HG02623 (cell line): ENCODE data around the gene ATP6V1D.
"Not testable (repeated sequence)": the region's sequence is repeated elsewhere in the genome, so short reads cannot be mapped to it uniquely, and the experiment has no call there.

Source experiments
- ATAC-seq: cut with Tn5 transposase; IDR thresholded peaks from one replicate; pipeline ENCODE4 v1.9.1; 2021; ENCODE audit warnings: moderate library complexity; ENCODE audit not compliant: unreplicated experiment

The ATP6V1D gene

DNA sequence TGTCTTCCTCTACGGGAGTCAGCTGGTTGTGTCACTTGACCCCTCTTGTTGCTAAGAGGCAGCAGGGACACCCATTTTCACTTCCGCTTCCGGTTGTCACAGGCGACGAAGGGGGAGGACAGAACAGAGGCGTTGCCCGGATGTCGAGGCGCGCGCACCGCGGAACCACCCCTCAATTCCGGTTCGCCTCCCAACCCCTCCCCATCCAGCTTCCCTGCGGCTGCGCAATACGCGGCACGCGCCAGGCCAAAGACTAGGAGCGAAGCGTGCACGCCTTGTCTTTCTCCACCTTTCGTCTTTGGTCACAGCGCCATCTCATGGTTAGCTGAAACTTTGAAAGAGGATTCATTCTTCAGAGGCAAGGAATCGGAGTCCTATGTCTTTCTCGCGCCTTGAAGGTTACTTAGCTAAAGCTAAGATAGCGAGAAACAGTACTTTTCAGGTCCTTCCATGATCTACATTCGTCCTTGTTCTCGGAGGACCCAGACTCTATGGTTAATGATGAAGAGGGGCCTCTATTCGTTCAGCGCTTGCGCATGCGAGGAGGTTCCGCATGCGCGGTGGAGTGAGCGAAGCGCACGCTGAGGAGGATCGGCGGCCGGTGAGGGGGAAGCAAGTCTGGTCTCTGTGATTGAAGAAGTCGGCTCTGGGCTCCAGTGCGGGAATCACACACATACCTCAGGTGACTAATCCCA, at the start of gene ATP6V1D, which contains the start of gene EIF2S1:
ATP6V1D (minus strand) TSS at position 30 of the 695 bp plus-strand sequence. CDS start 106 bp downstream, outside the sequence.
EIF2S1 (plus strand) TSS at position 554 of the 695 bp plus-strand sequence. CDS start 4,440 bp downstream, outside the sequence.
- ATAC-seq = peak; percentile 86

DNA sequence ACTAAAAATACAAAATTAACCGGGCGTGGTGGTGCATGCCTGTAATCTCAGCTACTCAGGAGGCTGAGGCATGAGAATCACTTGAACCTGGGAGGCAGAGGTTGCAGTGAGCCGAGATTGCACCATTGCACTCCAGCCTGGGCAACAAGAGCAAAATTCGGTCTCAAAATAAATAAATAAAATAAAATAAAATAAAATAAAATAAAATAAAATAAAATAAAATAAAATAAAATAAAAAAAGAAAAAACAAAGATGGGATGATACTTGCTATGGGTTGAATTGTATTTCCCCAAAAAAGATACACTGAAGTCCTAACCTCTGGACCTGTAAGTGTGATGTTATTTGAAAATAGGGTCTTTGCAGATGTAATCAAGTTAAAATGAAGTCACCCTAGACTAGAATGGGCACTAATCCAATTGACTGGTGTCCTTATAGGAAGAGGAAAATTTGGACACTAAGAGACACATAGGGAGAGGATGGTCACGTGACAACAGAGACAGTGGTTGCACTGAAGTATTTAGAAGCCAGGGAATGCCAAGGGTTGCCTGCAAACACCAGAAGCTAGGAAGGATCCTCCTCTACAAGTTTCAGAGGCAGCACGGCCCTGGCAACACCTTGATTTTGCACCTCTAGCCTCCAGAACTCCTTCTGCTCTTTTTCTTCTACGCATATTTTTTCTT, 48.7 kb upstream of the ATP6V1D start:
- ATAC-seq = not testable (repeated sequence)

DNA sequence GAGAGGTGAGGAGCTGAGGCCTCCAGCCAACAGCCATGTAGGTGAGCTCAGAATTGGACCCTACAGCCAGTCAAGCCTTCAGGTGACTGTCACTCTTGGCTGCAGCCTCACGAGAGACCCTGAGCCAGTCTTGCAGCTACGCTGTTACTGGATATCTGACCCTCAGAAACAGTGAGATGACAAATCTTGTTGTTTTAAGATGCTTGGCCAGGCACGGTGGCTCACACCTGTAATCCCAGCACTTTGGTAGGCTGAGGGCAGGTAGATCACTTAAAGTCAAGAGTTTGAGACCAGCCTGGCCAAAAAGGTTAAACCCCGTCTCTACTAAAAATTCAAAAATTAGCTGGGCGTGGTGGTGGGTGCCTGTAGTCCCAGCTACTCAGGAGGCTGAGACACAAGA, 46.2 kb upstream of the ATP6V1D start:
- no peak for ATAC-seq

DNA sequence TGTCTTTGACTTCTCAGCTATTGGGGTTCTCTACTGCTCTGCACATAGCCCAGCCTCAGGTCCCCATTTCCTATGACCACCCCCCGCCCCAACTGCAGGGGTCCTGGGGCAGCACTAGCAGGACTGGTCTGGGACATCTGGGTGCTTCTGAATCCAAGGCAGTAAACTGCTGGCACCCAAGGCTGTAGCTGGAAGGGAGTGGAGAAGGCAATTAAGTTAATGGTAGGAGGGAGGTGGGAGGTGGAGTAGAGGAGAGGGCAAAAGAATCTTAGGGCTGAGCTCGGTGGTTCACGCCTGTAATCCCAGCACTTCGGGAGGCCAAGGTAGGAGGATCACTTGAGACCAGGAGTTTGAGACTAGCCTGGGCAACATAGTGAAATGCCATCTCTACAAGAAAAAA, 40.8 kb upstream of the ATP6V1D start:
- ATAC-seq = no peak

DNA sequence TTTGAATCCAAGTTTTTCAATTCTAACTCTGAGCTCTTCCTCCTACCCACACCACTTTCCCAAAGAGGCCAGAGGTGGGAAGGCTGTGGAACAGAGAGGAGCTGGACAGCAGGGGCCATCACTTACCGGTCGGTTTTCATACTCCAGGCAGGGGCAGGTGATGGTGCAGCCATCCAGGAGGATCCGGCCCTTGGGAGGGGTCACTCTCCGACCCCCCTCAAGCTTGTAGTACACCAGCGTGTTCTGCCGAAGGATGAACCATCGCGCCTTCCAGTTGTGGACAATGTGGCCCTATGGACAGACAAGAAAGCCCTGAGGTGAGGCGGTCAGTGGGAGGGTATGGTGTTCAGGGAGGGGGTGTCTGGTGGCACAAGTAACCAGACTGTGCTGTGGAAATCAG, 37.9 kb upstream of the ATP6V1D start:
- no peak for ATAC-seq

DNA sequence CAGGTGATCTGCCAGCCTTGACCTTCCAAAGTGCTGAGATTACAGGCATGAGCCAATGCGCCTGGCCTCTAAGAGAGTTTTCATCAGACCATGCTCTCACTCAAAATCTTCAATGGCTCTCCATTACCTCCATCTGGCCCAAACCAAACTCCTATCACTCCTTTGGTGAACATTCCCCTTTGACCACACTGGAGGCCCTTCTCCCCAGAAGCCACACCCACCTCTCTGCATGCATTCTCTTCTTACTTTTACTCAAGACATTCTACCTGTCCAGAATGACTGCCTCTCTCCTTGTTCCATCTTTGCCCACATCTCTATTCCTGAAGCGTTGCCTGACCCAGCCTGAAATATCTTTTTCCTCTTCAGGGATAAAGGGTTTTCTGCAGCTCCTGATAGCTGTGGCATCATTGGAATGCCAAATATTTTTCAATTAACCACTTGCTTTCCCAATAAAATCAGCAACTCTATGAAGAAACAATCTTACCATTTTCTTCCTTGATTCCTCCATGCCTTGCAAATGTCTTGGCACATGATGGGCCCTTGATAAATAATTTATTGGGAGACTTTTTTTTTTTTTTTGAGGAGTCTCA, 36.9 kb upstream of the ATP6V1D start:
- ATAC-seq = no peak

DNA sequence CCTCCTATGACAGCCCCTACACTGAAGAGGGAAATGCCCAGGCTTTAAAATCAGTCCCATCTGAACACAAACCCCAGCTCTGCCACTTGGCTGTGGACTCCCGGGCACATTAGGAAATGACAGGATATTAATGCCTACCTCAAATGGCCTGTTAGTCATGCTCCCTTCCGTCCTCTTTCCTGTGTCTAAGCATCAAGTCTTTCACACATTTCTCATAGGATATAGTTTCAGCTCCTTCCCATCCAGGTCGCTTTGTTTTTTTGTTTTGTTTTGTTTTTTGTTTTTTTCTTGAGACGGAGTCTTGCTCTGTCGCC, 36.2 kb upstream of the ATP6V1D start:
- no peak for ATAC-seq

- ATAC-seq = no peak
Observed at GRCh38 chr14:67395086-67395875, 35.7 kb upstream of the ATP6V1D start.

- ATAC-seq = no peak
Observed at GRCh38 chr14:67393689-67394088, 34.1 kb upstream of the ATP6V1D start.

- ATAC-seq = no peak
Observed at GRCh38 chr14:67392800-67393199, 33.2 kb upstream of the ATP6V1D start.

- no peak for ATAC-seq
Observed at GRCh38 chr14:67392123-67392522, 32.5 kb upstream of the ATP6V1D start.

DNA sequence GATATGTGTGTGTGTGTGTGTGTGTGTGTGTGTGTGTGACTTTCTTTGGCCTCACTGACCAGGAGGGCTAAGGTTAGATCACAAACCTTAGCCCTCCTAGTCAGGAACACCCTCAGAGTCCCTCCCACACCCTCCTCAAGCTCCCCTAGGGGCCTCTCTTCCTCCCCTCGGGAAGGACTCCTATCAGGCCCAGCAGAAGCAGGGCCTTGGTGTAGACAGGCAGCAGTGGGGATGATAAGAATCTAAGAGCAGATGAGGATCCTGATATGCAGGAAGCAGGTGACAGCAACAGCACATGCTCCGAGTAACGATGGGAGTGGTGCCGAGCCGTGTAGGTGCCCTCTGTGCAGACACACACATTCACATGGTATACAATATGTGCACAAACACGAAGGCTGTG, 31.7 kb upstream of the ATP6V1D start:
- no peak for ATAC-seq

- no peak for ATAC-seq
Observed at GRCh38 chr14:67389811-67390534, 30.4 kb upstream of the ATP6V1D start.

- ATAC-seq = no peak
Observed at GRCh38 chr14:67389275-67389674, 29.7 kb upstream of the ATP6V1D start.

- no peak for ATAC-seq
Observed at GRCh38 chr14:67387195-67387594, 27.6 kb upstream of the ATP6V1D start.

DNA sequence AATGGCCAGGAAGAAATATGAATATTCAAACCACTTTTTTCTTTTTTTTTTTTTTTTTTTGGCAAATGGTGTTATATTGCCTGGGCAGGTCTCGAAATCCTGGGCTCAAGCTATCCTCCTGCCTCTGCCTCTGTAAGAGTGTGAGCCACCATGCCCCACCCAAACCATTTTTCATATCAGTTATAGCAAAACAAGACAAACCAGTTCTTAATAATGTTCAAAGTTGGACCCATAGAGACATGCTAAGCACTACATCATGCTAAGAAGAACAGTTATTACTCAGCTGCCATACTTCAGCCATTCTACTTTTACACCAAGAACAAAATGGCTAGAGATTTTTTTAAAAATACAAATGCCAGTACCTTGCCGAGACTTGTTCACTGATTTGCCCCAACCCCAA, 26.0 kb upstream of the ATP6V1D start:
- ATAC-seq = no peak

DNA sequence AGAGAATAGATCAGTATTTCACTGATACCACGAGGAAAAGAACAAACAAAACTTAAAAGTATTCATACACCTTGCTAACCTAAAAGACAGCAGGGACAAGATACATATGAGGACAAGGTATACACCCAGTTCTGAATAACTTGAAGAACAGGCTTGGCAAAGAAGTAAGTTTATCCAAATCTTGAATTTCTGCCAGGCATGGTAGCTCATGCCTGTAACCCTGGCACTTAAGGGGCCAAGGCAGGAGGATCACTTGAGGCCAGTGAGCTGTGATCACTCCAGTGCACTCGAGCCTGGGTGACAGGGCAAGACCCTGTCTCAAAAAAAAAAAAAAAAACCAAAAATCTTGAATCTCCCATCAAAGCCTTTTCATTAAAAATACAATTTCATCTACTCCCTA, 25.5 kb upstream of the ATP6V1D start:
- no peak for ATAC-seq

GRCh38 chr14:67377916-67378315, 18.3 kb upstream of the ATP6V1D start:
- ATAC-seq = no peak

GRCh38 chr14:67373347-67373746, 13.7 kb upstream of the ATP6V1D start:
- ATAC-seq = no peak

DNA sequence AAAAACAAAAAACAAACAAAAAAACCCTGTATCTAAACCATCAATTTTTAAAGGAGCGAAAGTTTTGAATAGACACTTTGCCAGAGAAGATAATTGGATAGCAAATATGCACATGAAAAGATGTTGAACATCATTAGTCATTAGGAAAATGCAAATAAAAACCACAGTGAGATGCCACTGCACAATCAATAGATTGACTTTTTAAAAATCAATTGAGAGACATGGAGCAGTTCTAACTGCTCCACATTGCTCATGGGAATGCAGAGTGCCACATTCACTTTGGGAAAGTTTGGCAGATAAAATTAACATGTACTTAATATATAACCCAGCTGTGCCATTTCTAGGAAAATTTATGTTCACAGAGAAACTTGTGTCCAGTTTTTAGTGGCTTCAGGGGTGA, 13.2 kb upstream of the ATP6V1D start:
- ATAC-seq = no peak
